Placental pericyte (primary cell): ENCODE results near the gene KLF12. TPM values are rescaled to one million over a fixed set of nuclear protein-coding genes. Genes with fewer than 3 reads are reported as not detected.

Experiments
- total RNA-seq: library from RNA; depleted of rRNA; stranded (reverse); fragments of >200 nt; gene quantifications from 2 replicates; pipeline ENCODE4 v1.2.3, GENCODE V29; 2012

KLF12 gene
- 0.66 and 6.4 TPM in 2 replicates for total RNA-seq

GRCh38 chr13:74134221-74134776, at the start of gene KLF12:
Gene KLF12, minus strand, starts transcription at chr13:74134404.

